NCI-H1105 treated with DMSO at 0.1 percent for 48 hours (cell line): ENCODE results near the gene CTNNA1.
"Not testable (repeated sequence)": the region's sequence is repeated elsewhere in the genome, so short reads cannot be mapped to it uniquely, and the experiment has no call there.

Source experiments
- DNase-seq: peaks from one replicate; lab custom pipeline; 2025; lab: John Stamatoyannopoulos, UW

CTNNA1 gene

DNA sequence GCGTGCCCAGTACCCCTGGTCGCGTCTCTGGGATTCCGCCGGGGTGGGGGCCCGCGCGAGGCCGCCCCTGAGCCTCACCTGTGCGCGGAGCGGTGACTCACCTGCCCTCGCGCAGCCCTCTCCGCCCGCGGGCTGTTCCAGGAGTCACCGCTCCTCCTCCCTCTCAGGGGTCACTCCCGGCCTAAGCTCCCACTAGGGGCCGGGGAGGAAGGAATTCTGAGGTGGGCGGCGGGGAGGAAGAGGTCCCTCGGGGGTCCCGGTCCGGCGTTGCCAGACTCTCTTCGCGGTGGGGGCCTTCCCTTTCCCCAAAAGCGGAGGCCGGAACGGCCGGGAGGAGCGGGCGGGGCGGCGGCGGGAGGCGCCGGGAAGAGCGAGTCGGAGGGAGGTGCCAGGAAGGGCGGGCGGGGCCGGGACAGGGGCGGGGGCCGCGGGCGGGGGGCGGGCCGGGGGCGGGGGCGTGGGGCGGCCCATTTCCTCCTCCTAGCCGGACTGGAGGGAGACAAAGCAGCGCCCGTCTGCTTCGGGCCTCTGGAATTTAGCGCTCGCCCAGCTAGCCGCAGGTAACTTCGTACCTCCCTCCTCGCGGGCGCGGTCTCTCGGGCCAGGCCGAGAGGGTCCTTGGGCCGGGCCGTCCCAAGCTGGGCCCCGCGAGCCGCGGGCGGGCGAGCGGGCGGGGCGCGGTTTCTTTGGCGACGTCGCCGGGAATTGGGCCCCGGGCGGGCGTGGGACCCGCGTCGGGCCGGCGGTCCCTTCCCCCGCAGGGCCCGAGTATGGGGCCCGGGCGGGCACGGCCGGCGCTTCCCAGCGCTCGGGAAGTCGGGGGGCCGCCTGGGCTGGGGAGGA lies at the start of gene CTNNA1:
Gene CTNNA1, plus strand, starts transcription at position 475 of the 843 bp plus-strand sequence. CDS start 28,500 bp downstream, outside the sequence.
- peak; percentile 31 for DNase-seq

DNA sequence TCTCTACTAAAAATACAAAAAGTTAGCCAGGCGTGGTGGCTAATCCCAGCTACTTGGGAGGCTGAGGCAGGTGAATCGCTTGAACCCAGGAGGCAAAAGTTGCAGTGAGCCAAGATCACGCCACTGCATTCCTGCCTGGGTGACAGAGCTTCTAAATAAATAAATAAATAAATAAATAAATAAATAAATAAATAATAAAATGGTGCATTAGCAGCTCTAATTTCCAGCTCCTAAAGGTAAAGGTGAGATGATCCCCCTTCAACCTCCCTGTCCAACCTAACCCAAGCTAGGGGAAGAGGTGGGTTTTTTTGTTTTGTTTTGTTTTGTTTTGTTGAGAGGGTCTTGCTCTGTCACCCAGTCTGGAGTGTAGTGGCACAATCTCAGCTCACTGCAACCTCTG lies 49.4 kb upstream of the CTNNA1 start:
- DNase-seq, result not testable (repeated sequence)

DNA sequence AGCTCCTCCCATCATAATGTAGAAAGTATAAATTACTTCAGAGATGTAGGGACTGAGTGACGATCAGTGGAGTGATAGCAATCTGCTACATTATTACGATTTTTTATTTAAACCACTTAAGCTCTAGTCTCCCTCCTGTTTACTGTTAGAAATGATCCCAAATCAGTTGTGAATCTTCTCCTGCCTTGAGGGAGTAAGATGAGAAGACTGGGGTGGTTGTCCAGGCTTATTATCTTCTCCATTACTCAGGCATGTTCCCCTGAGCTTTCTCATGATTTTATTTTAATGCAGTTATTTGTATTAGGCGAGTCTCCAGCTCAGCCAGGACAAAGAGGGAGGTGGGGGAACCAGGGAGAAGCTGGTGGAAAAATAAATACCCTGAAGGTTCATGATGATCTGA lies 48.2 kb upstream of the CTNNA1 start:
- no peak for DNase-seq

DNA sequence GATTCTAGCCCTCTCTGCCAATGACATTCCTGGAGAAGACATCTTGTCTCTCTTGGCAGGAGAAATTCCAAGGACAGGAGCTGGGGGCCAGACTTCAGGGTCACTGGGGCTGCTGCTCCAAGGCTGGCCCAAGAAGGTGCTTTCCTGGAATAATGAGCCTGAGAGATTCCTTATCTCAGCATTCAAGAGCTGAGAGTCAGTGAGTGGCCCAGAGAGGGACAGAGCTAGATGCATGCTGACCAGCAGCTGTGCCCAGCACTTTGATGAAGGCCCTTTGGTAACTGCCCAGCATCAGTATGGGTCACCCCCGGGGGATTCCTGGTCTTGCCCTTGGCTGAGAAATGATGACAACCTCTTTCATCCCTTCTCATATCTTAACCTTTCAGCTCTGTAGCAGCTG lies 47.7 kb upstream of the CTNNA1 start:
- no peak for DNase-seq

DNA sequence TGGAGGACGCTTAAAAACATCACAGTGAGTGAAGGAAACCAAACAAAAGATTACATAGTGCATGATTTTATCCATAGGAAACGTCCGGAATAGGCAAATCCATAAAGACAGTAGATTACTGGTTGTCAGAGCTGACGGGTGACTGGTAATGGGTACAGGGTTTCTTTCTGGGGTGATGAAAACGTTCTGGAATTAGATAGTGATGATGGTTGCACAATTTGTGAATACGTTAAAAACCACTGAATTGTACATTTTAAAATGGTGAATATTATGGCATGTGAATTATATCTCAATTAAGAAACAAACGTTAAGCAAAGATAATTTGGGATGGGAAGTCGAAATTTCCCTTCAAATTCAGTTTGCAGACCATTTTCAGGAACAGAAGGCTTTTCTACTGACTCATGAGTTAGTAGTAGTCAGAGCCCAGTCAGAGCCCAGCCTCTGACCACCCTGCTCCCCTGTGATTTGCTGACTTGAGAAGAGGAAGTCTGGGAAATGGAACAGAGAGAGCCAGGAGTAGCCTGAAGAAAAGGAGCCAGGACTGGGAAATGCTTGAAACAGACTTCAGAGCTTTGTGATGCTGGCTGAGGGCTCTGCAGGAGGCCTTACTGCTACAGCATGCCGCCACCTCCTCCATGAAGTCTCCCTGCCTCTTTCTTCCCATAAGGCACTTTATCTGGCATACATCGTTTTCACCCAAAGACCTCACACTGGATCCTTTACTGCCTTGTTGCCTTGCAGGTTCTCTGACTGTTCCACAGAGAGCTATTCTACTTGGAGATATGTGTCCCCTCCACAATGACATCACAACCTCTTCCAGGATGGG lies 46.4 kb upstream of the CTNNA1 start:
- DNase-seq, result no peak

- no peak for DNase-seq
Observed at GRCh38 chr5:138708791-138709190, 44.4 kb upstream of the CTNNA1 start.

DNA sequence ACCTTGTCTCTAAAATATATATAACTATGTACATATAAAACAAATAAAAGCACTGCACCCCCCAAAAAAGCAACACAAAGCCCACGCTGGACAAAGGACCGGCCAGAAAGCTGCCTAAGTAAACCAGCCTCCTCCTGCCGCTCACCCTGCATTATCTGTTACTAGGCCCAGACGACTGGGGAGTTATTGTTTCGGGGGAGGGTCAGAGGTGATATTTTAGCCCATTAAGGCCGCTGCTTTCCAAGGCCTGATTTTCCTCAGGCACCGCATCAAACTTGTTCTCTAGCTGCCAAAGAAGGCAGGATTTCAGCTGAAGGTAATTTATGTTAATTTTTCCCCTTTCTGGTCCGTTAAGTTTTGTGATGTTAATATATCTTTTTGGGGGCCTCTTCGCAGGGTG lies 44.0 kb upstream of the CTNNA1 start:
- no peak for DNase-seq

DNA sequence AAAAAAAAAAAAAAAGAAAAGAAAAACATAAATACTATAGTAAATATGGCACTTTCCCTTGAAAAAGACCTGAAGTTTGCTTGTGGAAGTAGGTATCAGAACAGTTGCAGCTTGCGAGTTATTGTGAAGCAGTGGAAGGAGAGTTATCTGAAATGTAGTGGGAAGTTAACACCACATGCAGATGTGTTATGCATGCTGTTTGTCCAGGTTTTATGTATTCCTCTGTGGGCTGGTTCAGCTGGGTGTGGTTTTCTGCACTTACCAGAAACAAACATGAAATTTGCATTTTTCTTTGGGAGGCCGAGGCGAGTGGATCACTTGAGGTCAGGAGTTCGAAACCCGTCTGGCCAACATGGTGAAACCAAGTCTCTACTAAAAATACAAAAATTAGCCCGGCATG lies 42.1 kb upstream of the CTNNA1 start:
- no peak for DNase-seq

DNA sequence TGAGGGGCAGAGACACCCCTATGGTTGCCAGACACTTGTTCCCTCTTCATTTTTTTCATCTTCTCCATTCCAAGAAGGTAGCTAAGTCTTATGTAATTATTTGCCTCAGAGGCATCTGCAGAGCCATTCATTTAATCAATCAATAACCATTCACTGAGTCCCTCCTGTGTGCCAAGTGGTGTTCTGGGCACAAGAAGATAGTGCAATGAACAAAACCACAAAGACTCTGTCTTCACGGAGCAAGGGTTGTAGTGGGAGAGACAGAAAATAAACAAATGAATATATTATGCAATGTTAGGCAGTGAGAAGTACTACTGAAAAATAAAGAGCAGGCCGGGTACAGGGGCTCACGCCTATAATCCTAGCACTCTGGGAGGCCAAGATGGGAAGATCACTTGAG lies 41.4 kb upstream of the CTNNA1 start:
- DNase-seq, result no peak

DNA sequence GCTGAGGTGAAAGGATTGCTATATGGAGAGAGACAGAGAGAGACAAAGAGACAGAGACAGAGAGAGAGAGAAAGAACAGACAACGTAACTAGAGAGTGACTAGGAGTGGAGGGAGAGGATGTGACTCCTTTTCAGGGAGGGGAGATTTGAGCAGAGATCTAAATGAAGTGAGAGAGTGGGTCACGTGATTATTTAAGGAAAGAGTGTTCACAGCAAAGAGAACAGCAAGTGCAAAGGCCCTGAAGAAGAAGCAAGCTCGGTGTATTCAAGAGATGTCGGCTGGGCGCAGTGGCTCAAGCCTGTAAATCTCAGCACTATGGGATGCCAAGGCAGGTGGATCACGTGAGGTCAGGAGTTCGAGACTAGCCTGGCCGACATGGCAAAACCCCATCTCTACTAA lies 40.9 kb upstream of the CTNNA1 start:
- DNase-seq, result no peak

DNA sequence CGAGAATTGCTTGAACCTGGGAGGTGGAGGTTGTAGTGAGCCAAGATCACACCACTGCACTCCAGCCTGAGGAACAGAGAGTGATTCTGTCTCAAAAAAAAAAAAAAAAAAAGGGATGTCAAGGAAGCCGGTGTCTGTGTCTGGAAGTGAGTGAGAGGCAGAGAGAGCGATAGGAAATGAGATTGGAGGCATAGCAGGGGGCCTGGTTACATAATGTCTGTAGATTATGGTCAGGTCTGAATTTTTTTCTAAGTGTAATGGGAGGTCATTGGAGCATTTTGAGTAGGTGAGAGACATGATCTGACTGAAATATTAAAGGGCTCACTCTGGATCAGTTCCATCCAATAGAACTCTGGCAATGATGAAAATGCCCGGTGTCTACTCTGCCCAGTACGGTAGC lies 40.4 kb upstream of the CTNNA1 start:
- no peak for DNase-seq

DNA sequence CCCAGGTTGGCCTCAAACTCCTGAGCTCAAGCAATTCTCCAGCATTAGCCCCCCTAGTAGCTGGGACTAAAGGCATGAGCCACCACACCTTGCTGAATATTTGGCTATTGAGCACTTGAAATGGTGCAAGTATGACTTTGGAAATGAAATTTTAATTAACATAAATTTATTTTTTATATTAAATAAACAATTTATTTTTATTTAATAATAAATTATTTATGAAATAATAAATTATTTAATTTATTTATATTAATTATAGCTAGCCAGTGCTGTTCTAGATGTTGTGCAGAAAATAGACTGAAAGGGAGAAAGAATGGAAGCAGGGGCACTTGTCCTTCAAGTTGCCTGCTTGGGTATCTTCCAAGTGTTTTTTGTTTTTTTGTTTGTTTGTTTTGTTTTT lies 40.0 kb upstream of the CTNNA1 start:
- DNase-seq, result no peak

DNA sequence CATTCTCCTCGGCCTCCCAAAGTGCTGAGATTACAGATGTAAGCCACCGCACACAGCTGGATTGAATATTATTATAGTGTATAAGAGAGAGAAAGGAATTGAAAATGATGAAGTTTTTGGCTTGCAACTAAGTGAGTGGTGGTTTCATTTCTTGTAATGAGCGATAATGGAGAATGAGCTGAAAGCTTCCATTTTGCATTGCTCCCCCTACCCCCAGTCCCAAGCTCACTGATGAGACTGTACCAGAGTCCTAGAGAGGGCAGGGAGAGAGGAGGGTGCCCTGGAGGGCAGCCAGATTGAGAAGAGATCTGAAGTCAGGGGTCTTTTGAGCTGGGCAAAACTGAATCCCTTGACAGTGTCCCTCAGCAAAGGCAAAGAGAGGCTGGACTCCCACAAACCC lies 38.5 kb upstream of the CTNNA1 start:
- DNase-seq, result no peak

- DNase-seq, result not testable (repeated sequence)
Observed at GRCh38 chr5:138715931-138716432, 37.2 kb upstream of the CTNNA1 start.

GRCh38 chr5:138716456-138716924 lies 36.7 kb upstream of the CTNNA1 start:
- DNase-seq, result peak; percentile 17

DNA sequence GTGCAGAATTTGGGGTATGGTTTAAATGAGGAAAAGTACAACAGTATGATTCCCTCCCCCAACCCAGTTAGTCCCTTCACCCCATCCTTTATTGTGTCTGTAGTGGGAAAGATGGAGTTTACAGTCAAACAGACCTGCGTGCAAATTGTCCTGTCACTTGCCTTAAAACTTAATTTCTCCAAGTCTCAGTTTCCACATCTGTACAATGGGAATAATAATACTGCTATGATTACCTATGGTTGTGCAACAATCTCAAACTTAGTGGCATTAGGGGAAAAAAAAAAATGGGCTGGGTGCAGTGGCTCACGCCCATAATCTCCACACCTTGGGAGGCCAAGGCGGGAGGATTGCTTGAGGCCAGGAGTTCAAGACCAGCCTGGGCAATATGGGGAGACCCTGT lies 35.8 kb upstream of the CTNNA1 start:
- no peak for DNase-seq

DNA sequence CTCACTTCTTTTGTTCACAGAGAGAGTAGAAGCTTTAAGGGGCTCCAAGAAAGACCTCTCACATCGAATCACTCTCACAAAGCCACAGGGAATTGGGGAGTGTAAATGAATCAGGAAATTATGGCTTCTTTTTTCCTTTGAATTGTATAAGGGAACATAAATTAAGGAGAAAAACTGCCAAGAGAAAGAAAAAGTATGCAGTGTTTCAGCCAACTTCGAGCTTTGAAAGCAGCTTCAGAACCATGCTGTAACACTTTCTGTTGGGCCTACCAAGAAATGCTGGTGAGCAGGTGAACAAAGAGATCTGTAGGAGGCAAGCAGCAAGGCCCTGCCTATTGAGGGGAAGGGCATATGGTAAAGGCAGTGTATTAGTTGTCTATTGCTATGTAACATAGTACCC lies 33.4 kb upstream of the CTNNA1 start:
- no peak for DNase-seq

GRCh38 chr5:138720840-138721239 lies 32.4 kb upstream of the CTNNA1 start:
- no peak for DNase-seq

GRCh38 chr5:138721979-138722378 lies 31.2 kb upstream of the CTNNA1 start:
- no peak for DNase-seq

DNA sequence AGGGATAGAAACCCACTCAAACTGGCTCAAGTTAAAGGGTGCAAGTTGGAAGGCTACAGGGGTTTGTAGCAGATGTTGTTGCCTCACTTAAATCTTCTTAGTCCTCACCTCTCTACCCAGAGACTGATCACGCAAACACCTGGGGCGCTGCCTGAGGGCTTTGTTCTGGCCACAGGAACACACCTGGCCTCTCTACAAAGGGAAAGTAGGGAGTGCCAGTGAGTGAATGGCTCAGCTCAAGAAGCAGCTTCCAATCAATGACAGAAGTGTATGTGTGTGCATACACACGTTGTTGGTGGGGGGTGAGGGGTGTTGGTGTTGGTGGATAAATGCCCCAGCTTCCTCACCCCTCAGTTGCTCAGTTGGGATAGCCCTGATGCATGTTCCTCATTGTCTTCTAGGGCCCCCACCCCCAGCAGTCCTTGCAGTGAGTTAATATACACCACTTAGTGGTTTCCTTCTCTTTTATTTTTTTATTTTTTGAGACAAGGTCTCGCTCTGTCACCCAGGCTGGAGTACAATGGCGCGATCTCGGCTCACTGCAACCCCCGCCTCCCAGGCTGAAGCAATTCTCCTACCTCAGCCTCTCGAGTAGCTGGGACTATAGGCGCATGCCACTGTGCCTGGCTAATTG lies 30.6 kb upstream of the CTNNA1 start:
- DNase-seq, result no peak

GRCh38 chr5:138724470-138725146 lies 28.6 kb upstream of the CTNNA1 start:
- no peak for DNase-seq
